WERI-Rb-1 (cell line): ENCODE results near the gene HOXC5.

ENCODE experiments used
- DNase-seq: peaks from one replicate; pipeline ENCODE4 v3.0.0-alpha.2; 2020
- H3K27ac ChIP-seq: fragments of 250-450 bp; sonication (Bioruptor Pico); 2 replicates; pipeline ENCODE4 v1.5.1; 2020; ENCODE audit warnings: mild to moderate bottlenecking, moderate library complexity
- H3K27me3 ChIP-seq: fragments of 250-450 bp; sonication (Bioruptor Pico); 2 replicates; pipeline ENCODE4 v1.5.1; 2021; ENCODE audit warnings: mild to moderate bottlenecking, low read depth, moderate library complexity; ENCODE audit not compliant: insufficient read depth, severe bottlenecking
- H3K36me3 ChIP-seq: fragments of 250-450 bp; sonication (Bioruptor Pico); 2 replicates; pipeline ENCODE4 v1.5.1; 2020; ENCODE audit warnings: mild to moderate bottlenecking, moderate library complexity
- H3K4me3 ChIP-seq: 2 replicates; pipeline ENCODE4 v1.5.1; 2011; ENCODE audit warnings: low read depth, mild to moderate bottlenecking, control low read depth, low read length
- H3K9me3 ChIP-seq: fragments of 250-450 bp; sonication (Bioruptor Pico); 2 replicates; pipeline ENCODE4 v1.5.1; 2021; ENCODE audit warnings: mild to moderate bottlenecking, moderate library complexity; ENCODE audit not compliant: severe bottlenecking
- TF ChIP-seq, protein P1 (sequence below): IDR thresholded peaks from 2 replicates; pipeline ENCODE4 v1.5.1; 2011; ENCODE audit warnings: low read depth, mild to moderate bottlenecking, control low read depth, inconsistent platforms, low read length

The HOXC5 gene

DNA sequence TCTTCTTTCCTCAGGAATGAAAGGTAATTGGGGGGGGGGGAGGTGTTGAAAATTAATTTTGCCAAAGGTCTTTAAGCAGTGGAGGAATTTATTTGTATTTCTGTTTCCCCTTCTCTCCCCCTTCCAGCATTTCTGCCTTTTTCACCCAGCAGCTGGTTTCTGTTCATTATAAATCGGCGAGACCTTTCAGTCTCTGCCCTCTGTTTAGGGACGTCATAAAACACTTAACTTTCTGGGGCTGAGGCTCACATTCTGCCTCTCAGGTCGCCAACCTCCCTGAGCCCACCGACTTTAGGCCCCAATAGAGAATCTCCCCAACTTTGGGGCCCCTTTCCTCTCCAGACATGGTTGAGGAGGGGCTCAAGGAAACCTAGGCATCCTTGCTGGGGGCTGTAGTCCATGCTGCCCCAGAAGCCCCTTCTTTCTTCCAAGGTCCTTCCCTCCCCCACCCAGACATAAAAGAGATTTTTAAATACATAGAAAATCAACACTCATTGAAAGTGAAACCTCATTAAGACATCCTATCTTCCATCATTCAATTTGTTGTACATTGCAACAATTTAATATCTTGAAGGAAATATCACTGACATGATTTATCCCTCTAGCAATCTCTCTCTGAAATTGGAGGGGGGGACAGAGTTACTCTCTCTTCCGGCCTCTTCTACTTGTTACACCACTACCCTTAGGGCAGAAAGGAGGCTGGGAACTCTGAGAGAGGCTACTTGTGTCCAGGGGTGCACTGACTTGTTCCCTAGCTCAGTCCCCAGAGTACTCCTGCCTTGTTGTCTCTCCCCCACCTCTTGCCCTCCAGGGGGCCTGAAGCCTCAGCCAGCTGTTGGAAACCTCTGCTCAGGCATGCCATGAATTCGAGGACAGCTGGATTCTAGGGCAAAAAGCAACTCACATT lies 7.1 kb upstream of the HOXC5 start:
- no peaks in the 10 kb centered on the region; the same call in 1 of the 2 replicates for H3K36me3 ChIP-seq

DNA sequence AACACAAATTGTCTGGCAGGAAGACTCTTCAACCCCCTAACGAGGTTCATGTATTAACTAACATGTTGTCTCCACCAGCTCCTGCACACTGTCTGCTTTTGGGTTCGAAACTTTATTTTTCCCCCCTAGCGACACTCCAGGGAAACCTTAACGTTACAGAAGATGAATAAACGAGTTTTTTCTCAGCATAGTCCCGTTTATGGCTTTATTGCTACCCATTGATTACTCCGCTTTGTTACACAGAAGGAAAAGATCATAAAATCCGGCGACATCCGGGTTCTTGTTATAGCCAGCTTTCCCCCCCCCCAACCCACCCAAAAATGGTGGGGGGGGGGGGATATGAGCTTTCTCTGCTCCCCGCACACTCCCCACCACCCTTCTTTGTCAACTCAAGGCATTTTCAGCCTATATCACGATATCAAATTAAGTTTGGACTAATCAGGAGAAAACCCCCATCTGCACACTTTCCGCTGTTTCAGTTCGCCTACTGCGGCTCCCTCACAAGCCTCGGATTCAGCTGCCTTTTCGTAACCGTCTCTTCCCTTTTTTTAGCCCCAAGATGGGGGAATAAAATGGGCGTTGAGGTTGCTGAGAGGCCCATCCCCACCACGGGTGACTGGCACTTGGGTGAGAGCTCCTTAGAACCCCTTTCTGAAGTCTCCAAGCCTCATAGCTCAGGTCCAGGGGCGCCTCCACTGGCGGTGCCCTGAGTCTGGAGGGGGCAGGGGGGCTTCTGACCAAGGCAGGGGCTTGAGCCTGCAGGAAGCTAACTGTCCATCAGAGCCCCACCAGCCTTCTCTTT lies 6.0 kb upstream of the HOXC5 start:
- Histone ChIP-seq H3K9me3 (no peaks in the 10 kb centered on the region), H3K4me3 (no peak overlapping the region), H3K27ac (no peak overlapping the region; the same call in 1 of the 2 replicates), H3K36me3 (no peaks in the 10 kb centered on the region; the same call in 1 of the 2 replicates), H3K27me3 (no peaks in the 10 kb centered on the region)
- TF ChIP-seq, protein P1, sequence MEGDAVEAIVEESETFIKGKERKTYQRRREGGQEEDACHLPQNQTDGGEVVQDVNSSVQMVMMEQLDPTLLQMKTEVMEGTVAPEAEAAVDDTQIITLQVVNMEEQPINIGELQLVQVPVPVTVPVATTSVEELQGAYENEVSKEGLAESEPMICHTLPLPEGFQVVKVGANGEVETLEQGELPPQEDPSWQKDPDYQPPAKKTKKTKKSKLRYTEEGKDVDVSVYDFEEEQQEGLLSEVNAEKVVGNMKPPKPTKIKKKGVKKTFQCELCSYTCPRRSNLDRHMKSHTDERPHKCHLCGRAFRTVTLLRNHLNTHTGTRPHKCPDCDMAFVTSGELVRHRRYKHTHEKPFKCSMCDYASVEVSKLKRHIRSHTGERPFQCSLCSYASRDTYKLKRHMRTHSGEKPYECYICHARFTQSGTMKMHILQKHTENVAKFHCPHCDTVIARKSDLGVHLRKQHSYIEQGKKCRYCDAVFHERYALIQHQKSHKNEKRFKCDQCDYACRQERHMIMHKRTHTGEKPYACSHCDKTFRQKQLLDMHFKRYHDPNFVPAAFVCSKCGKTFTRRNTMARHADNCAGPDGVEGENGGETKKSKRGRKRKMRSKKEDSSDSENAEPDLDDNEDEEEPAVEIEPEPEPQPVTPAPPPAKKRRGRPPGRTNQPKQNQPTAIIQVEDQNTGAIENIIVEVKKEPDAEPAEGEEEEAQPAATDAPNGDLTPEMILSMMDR = no peak
- DNase-seq = no peak

More for the DNA sequence above, 7.1 kb upstream of the HOXC5 start:
- H3K27ac ChIP-seq = no peak overlapping the region
- no peaks in the 10 kb centered on the region for H3K9me3 ChIP-seq
- TF ChIP-seq, protein P1 = no peak
- DNase-seq = no peak
- H3K27me3 ChIP-seq = no peaks in the 10 kb centered on the region
- H3K4me3 ChIP-seq = no peak overlapping the region

DNA sequence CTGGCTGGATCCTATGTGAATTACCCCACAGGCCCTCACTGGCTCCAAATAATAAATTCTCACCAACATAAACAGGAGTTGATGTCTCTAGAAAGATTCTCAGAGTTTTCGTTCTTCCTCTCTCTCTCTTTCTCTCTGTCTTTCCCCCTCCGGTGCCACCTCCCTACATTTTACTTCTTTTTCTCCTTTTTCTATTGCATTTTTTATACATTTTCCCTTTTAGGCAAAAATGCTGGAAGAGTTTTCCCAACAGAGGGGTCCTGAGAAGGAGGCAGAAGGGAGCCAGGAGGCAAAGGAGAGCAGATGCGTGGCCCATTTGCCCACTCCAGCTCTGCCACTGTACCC lies 5.4 kb upstream of the HOXC5 start:
- H3K27me3 ChIP-seq = no peaks in the 10 kb centered on the region

DNA sequence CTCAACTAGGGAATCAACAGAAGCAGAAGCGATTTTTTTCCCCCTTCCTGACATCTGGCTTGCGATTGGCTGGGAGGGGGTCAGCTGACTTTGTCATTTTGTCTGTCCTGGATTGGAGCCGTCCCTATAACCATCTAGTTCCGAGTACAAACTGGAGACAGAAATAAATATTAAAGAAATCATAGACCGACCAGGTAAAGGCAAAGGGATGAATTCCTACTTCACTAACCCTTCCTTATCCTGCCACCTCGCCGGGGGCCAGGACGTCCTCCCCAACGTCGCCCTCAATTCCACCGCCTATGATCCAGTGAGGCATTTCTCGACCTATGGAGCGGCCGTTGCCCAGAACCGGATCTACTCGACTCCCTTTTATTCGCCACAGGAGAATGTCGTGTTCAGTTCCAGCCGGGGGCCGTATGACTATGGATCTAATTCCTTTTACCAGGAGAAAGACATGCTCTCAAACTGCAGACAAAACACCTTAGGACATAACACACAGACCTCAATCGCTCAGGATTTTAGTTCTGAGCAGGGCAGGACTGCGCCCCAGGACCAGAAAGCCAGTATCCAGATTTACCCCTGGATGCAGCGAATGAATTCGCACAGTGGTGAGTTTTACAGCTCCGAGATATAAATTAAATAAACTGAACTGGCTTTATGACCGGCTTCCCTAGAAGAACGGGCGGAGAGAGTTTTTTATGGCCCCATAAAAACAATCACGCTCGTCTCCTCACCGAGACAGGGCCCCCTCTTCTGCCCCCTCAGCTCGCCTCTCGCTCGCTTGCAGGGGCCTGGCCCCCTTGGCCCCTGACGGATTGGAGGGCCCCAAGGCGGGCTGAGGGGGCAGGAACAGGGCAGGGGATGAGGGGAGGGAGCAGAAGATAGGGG lies 4.3 kb upstream of the HOXC5 start, which contains the start of gene HOXC6:
HOXC6 (plus strand) TSS at position 127 of the 888 bp plus-strand sequence; CDS start at position 209, 82 bp downstream.
- H3K9me3 ChIP-seq = no peaks in the 10 kb centered on the region
- H3K36me3 ChIP-seq = no peaks in the 10 kb centered on the region; the same call in 1 of the 2 replicates
- H3K27me3 ChIP-seq = no peaks in the 10 kb centered on the region
- peak; percentile 57 for DNase-seq
- H3K27ac ChIP-seq = peak within 1 kb of the TSS; percentile 67
- TF ChIP-seq, protein P1 = no peak
- H3K4me3 ChIP-seq = peak within 1 kb of the TSS; percentile 72

More for the DNA sequence above, 5.4 kb upstream of the HOXC5 start:
- TF ChIP-seq, protein P1 = no peak
- Histone ChIP-seq H3K36me3 (no peaks in the 10 kb centered on the region; the same call in 1 of the 2 replicates), H3K9me3 (no peaks in the 10 kb centered on the region), H3K27ac (peak overlapping the region; percentile 67), H3K4me3 (no peak overlapping the region)
- DNase-seq = no peak
